CD14-positive monocyte (primary cell): Measurements from ENCODE around the gene PPFIA4. TPM values are rescaled to one million over a fixed set of nuclear protein-coding genes. Genes with fewer than 3 reads are reported as not detected.
A peak's percentile ranks its signal among the peaks of the same experiment; 100 is the strongest.

Experiments used
- DNase-seq, 3 donors: peaks; one replicate each; pipeline ENCODE4 v3.0.0-alpha.2; 2011 to 2022
- H2AFZ ChIP-seq: 2 replicates; pipeline ENCODE4 v1.6.0; 2012; ENCODE audit warnings: mild to moderate bottlenecking, low read depth, low read length, inconsistent platforms; ENCODE audit not compliant: insufficient read depth, poor library complexity, severe bottlenecking
- H3K27ac ChIP-seq, 2 donors: 1 replicate in 1 of 2; 2 replicates in 1 of 2; pipeline ENCODE4 v1.5.1; 2012 to 2013; ENCODE audit warnings: low read length in 2 of 2, control low read depth in 1 of 2, inconsistent platforms in 1 of 2, low read depth in 1 of 2, mild to moderate bottlenecking in 1 of 2
- H3K27me3 ChIP-seq, 2 donors: one replicate each; pipeline versions ENCODE4 v1.6.0 to v1.6.1; 2011 to 2013; ENCODE audit warnings: low read length in 2 of 2; ENCODE audit not compliant: control insufficient read depth in 2 of 2, insufficient read depth in 2 of 2
- H3K36me3 ChIP-seq, 2 donors: replicated peaks in 1 of 2; 1 replicate in 1 of 2; 2 replicates in 1 of 2; pipeline versions ENCODE4 v1.5.1 to v1.6.1; 2012 to 2013; ENCODE audit warnings: low read length in 2 of 2, control low read depth in 1 of 2, inconsistent platforms in 1 of 2, mild to moderate bottlenecking in 1 of 2; ENCODE audit not compliant: insufficient read depth in 2 of 2, control insufficient read depth in 1 of 2
- H3K4me1 ChIP-seq, 2 donors: 1 replicate in 1 of 2; 2 replicates in 1 of 2; pipeline versions ENCODE4 v1.5.1 to v1.6.1; 2012 to 2013; ENCODE audit warnings: low read length in 2 of 2, control low read depth in 1 of 2, inconsistent platforms in 1 of 2, mild to moderate bottlenecking in 1 of 2, moderate library complexity in 1 of 2; ENCODE audit not compliant: insufficient read depth in 2 of 2, control insufficient read depth in 1 of 2
- H3K4me2 ChIP-seq: replicated peaks from 2 replicates; pipeline ENCODE3; 2012; ENCODE audit warnings: low read length, moderate library complexity, mild to moderate bottlenecking; ENCODE audit not compliant: poor library complexity, severe bottlenecking; ENCODE audit errors: extremely low read depth
- H3K4me3 ChIP-seq, 3 experiments: fragments of 200-600 bp in 1 of 3; sonication (generic) in 1 of 3; replicated peaks in 1 of 3; 1 replicate in 2 of 3; 2 replicates in 1 of 3; pipeline ENCODE4 v1.5.1; 2011 to 2013; ENCODE audit warnings: low read length in 3 of 3, mild to moderate bottlenecking in 3 of 3, control low read depth in 2 of 3, low read depth in 2 of 3, inconsistent platforms in 1 of 3, moderate library complexity in 1 of 3
- H3K79me2 ChIP-seq: 2 replicates; pipeline ENCODE4 v1.6.0; 2012; ENCODE audit warnings: mild to moderate bottlenecking, control low read depth, inconsistent platforms, low read length, moderate library complexity; ENCODE audit not compliant: insufficient read depth
- H3K9ac ChIP-seq: 2 replicates; pipeline ENCODE4 v1.6.0; 2017; ENCODE audit warnings: low read length, mild to moderate bottlenecking; ENCODE audit not compliant: insufficient read depth, poor library complexity, severe bottlenecking
- H3K9me3 ChIP-seq, 2 donors: replicated peaks in 1 of 2; 1 replicate in 1 of 2; 2 replicates in 1 of 2; pipeline versions ENCODE4 v1.5.1 to v1.6.1; 2012 to 2013; ENCODE audit warnings: low read length in 2 of 2, control low read depth in 1 of 2; ENCODE audit not compliant: control insufficient read depth in 1 of 2, insufficient read depth in 1 of 2
- H4K20me1 ChIP-seq: 2 replicates; pipeline ENCODE4 v1.6.0; 2012; ENCODE audit warnings: mild to moderate bottlenecking, low read length, control low read depth, moderate library complexity; ENCODE audit not compliant: insufficient read depth
- H3K27ac Mint-ChIP-seq, 7 donors: one replicate each; pipeline ENCODE4 v1.8.0; 2020; ENCODE audit warnings: mild to moderate bottlenecking in 7 of 7, mixed read lengths in 7 of 7, moderate library complexity in 6 of 7, inconsistent platforms in 2 of 7
- H3K27me3 Mint-ChIP-seq, 3 donors: one replicate each; pipeline ENCODE4 v1.8.0; 2021 to 2022; ENCODE audit warnings: low read depth in 3 of 3, mild to moderate bottlenecking in 3 of 3, mixed read lengths in 3 of 3, moderate library complexity in 3 of 3, inconsistent platforms in 1 of 3
- H3K36me3 Mint-ChIP-seq, 2 donors: one replicate each; pipeline ENCODE4 v1.8.0; 2020; ENCODE audit warnings: mixed read lengths in 2 of 2, inconsistent platforms in 1 of 2, mild to moderate bottlenecking in 1 of 2
- H3K4me1 Mint-ChIP-seq: one replicate; pipeline ENCODE4 v1.8.0; 2020; ENCODE audit warnings: mild to moderate bottlenecking, mixed read lengths
- H3K4me3 Mint-ChIP-seq, 2 donors: one replicate each; pipeline ENCODE4 v1.8.0; 2020; ENCODE audit warnings: mild to moderate bottlenecking in 2 of 2, mixed read lengths in 2 of 2, moderate library complexity in 1 of 2
- H3K9me3 Mint-ChIP-seq, 7 donors: one replicate each; pipeline ENCODE4 v1.8.0; 2020 to 2022; ENCODE audit warnings: mixed read lengths in 7 of 7, mild to moderate bottlenecking in 6 of 7, moderate library complexity in 6 of 7, inconsistent platforms in 2 of 7
- CTCF ChIP-seq: fragments of 200-600 bp; IDR thresholded peaks from one replicate; pipeline ENCODE4 v1.8.0; 2022; ENCODE audit warnings: antibody characterized with exemption, mild to moderate bottlenecking
- WGBS: methylation state at CpG from one replicate; pipeline ENCODE4 v1.1.5; 2013; ENCODE audit warnings: missing lambda C conversion rate; ENCODE audit not compliant: insufficient coverage; 5-methylcytosine and 5-hydroxymethylcytosine counted together
- intact Hi-C, 2 donors: fragments of 100-400 bp; cut with micrococcal nuclease; formaldehyde crosslinking; loops; one replicate each; pipeline versions ENCODE4 v1.15.0 to v1.15.1; 2023
- polyA plus RNA-seq, 3 donors: library from polyadenylated mRNA; depleted of rRNA in 1 of 3; unstranded in 2 of 3; stranded (reverse) in 1 of 3; fragments of 300-500 nt in 2 of 3; fragments of >200 nt in 1 of 3; fragmentation: Illumina TruSeq in 2 of 3; gene quantifications; 1 replicate in 2 of 3; 2 replicates in 1 of 3; pipeline ENCODE4 v1.2.3, GENCODE V29; 2012 to 2021

PPFIA4 gene
- polyA plus RNA-seq, 3 donors: 0.52 to 1.0 (median 0.97) TPM

- H3K36me3 Mint-ChIP-seq: peaks cover 0 to 7% of the 10 kb centered on the region in 2 donors
- Histone ChIP-seq H2AFZ (no peak within 1 kb of the TSS), H3K27ac (no peak within 1 kb of the TSS), H3K4me3 (peak within 1 kb of the TSS in 1 of 3 experiments; percentile 14), H3K4me2 (peak within 1 kb of the TSS; percentile 6), H3K27me3 (peaks cover 43 to 68% of the 10 kb centered on the region in 2 donors), H3K36me3 (no peaks in the 10 kb centered on the region), H4K20me1 (no peaks in the 10 kb centered on the region), H3K9me3 (peaks cover 0 to 9% of the 10 kb centered on the region in 2 donors), H3K9ac (no peak within 1 kb of the TSS), H3K79me2 (no peaks in the 10 kb centered on the region), H3K4me1 (peaks cover 54 to 57% of the 10 kb centered on the region in 2 donors)
- intact Hi-C loops: loop anchor here (5.0 to 10.0 kb wide), 2 partner anchors 49 to 83 kb away; partner anchors contain the start of gene MYBPH (in 1 of the 2)
- TF ChIP-seq CTCF: no peak
- peaks cover 54% of the 10 kb centered on the region for H3K4me1 Mint-ChIP-seq
- 1% methylated on average over 46 of the region's 51 CpGs for WGBS
- peak in 1 of 3 donors; percentile 12 for DNase-seq
- H3K27me3 Mint-ChIP-seq: peaks cover 52 to 78% (median 77%) of the 10 kb centered on the region in 3 donors
- peaks cover 0 to 10% (median 2%) of the 10 kb centered on the region in 7 donors for H3K9me3 Mint-ChIP-seq
- H3K27ac Mint-ChIP-seq: peak within 1 kb of the TSS in 2 of 7 donors; percentile 33 to 45
- H3K4me3 Mint-ChIP-seq: peak within 1 kb of the TSS; percentile 67 to 87
Observed at GRCh38 chr1:203127666-203128430, 101.6 kb downstream of the PPFIA4 start, which contains the start of gene ADORA1. Gene ADORA1 (plus strand): TSS chr1:203127726. CDS start chr1:203128842, 1,116 bp downstream.

- no peak overlapping the region for H3K27ac ChIP-seq
- H3K4me3 Mint-ChIP-seq: peak overlapping the region; percentile 67 to 87
- intact Hi-C loops: loop anchor here (5.0 to 10.0 kb wide), 2 partner anchors 49 to 84 kb away; partner anchors contain the start of gene MYBPH (in 1 of the 2)
Observed at GRCh38 chr1:203128431-203128715, 102.1 kb downstream of the PPFIA4 start.

More at GRCh38 chr1:203128431-203128715, 102.1 kb downstream of the PPFIA4 start:
- Mint-ChIP-seq H3K4me1 (peaks cover 55% of the 10 kb centered on the region), H3K9me3 (peaks cover 0 to 10% (median 2%) of the 10 kb centered on the region in 7 donors), H3K36me3 (peaks cover 0 to 7% of the 10 kb centered on the region in 2 donors), H3K27me3 (peaks cover 51 to 78% (median 77%) of the 10 kb centered on the region in 3 donors), H3K27ac (no peak overlapping the region)
- Histone ChIP-seq H3K36me3 (no peaks in the 10 kb centered on the region), H3K27me3 (peaks cover 39 to 65% of the 10 kb centered on the region in 2 donors), H3K9ac (no peak overlapping the region), H3K4me3 (peak overlapping the region in 1 of 3 experiments; percentile 14), H3K9me3 (peaks cover 0 to 9% of the 10 kb centered on the region in 2 donors), H3K4me2 (no peak overlapping the region), H3K79me2 (no peaks in the 10 kb centered on the region), H2AFZ (no peak overlapping the region), H3K4me1 (peaks cover 54 to 57% of the 10 kb centered on the region in 2 donors), H4K20me1 (no peaks in the 10 kb centered on the region)
- TF ChIP-seq CTCF: no peak
- 28% methylated on average over 7 of the region's 7 CpGs for WGBS
- no peak for DNase-seq

Other genes with a start within 250 kb of the PPFIA4 start
- 10 to 100 TPM in 2 of 3 donors, 1 to 10 TPM in 1; 3.4 to 12.5 (median 10.6) TPM for gene KDM5B, start 218.1 kb upstream of the PPFIA4 start, polyA plus RNA-seq
- 1 to 10 TPM in 1 of 3 donors, not detected in 2; 1.0 TPM for gene PCAT6, start 215.5 kb upstream of the PPFIA4 start, polyA plus RNA-seq
- gene RABIF, start 137.3 kb upstream of the PPFIA4 start, polyA plus RNA-seq: 10 to 100 TPM in 2 of 3 donors, 1 to 10 TPM in 1; 7.8 to 24.6 (median 22.8) TPM
- gene KLHL12, start 99.3 kb upstream of the PPFIA4 start, polyA plus RNA-seq: 10 to 100 TPM; 20.7 to 36.7 (median 21.9) TPM
- 100 to 1,000 TPM; 140 to 216 (median 197) TPM for gene ADIPOR1, start 68.2 kb upstream of the PPFIA4 start, polyA plus RNA-seq
- gene CYB5R1, start 59.2 kb upstream of the PPFIA4 start, polyA plus RNA-seq: 10 to 100 TPM; 49.7 to 70.5 (median 65.0) TPM
- gene TMEM183A, start 19.1 kb upstream of the PPFIA4 start, polyA plus RNA-seq: 10 to 100 TPM; 60.5 to 84.9 (median 70.0) TPM
- gene MYOG, start 59.5 kb downstream of the PPFIA4 start, polyA plus RNA-seq: not detected
- gene ADORA1, start 101.2 kb downstream of the PPFIA4 start, polyA plus RNA-seq: 1 to 10 TPM in 1 of 3 donors, under 1 TPM in 1, not detected in 1; 0.13 to 1.1 TPM
- under 1 TPM; 0.04 to 0.52 (median 0.16) TPM for gene MYBPH, start 149.3 kb downstream of the PPFIA4 start, polyA plus RNA-seq
- gene CHI3L1, start 160.2 kb downstream of the PPFIA4 start, polyA plus RNA-seq: under 1 TPM; 0.37 to 0.44 (median 0.43) TPM
- gene CHIT1, start 203.2 kb downstream of the PPFIA4 start, polyA plus RNA-seq: under 1 TPM in 2 of 3 donors, not detected in 1; 0.08 to 0.51 TPM